GM19023 (cell line): Measurements from ENCODE around the gene CD300LG.
"Not testable (repeated sequence)": the region's sequence is repeated elsewhere in the genome, so short reads cannot be mapped to it uniquely, and the experiment has no call there.

ENCODE experiments used
- ATAC-seq: cut with Tn5 transposase; IDR thresholded peaks from one replicate; pipeline ENCODE4 v1.9.1; 2021; ENCODE audit warnings: mild to moderate bottlenecking, moderate library complexity; ENCODE audit not compliant: unreplicated experiment

The CD300LG gene

DNA sequence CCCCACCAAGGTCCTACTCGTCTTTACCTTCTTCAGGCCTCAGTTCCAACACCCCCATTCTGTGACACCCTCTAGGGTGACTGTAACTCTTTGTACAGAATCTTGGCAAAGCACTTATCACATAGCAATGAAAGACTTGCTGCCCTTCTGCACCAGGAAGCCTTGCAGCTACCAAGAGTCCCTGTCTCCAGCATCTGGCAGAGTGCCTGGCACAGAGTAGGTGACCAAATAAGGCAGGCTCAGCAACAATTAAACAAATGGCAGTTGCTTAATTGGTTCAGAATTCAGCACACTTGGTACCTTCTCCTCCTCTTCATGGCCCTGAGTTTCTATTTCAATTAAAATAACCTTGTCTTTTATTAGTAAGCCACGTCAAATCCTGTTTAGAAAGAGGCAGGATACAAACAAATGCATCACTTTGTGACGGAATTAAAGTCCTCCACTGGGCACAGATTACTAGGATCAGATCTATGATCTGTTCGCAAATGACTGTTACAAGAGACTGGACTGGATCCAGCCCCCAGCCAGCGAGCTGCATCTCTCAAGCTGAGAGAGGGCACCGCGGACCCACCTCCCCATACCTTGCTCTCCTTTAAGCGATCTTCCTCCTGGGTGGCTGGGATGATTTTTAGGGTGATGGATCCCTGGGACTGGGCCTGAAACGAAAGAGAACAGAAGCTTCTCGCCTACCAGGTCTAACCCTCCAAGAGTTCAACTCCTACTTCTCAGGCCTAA is 23.5 kb upstream of the CD300LG start:
- no peak for ATAC-seq

DNA sequence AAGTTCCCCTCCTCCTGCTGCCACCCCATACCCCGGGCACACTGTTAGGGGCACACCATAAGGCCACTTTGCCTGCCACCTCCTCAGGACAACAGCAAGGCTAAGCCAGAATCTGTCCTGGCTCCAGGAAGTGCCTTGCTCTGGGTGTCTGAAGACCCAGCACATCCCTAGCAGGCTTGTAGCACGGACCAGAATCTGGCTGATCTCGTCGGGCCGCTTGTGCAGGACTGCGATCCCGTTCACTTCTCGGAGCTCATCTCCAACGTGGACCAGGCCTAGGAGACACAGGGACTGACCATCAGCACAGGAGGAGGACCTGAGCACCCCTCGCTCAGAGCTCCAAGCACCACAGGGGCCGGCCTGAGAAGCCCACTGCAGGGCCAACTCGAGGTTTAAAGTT is 21.4 kb upstream of the CD300LG start:
- ATAC-seq: no peak

DNA sequence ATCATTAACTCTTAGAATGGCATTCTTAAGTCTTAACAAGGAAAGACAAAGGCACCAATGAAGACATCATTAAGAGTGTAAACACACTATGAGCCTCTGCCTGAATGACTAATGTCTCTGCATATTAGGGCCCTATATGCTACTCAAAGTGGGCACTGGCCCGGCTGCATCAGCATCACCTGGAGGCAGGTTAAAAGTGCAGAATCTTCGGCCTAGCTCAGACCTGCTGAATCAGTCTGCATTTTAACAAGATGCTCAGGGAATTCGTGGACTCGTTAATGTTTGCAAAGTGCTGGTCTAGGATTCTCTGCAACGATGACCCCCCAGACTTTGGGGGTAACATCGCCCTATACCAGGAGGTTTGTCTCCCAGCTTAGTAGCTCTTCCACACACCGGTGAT is 20.8 kb upstream of the CD300LG start:
- ATAC-seq: no peak

DNA sequence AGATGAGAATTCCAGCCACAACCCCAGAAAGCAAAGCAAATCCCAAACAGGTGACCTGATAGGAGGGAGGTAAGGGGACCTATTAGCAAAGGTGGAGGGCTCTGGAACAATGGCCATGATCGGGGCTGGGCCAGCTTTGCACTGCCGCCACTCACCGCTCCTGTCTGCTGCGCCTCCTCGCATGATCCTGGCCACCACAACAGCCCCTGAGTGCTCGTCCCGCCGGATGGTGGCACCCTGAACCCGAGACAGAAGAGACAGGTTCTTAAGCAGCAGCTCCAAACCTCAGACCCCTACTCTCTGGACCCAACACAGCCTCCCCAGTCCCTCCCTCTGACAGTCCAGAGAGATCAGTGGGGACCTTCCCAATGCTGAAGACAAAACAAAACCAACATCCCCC is 19.4 kb upstream of the CD300LG start:
- ATAC-seq: no peak

DNA sequence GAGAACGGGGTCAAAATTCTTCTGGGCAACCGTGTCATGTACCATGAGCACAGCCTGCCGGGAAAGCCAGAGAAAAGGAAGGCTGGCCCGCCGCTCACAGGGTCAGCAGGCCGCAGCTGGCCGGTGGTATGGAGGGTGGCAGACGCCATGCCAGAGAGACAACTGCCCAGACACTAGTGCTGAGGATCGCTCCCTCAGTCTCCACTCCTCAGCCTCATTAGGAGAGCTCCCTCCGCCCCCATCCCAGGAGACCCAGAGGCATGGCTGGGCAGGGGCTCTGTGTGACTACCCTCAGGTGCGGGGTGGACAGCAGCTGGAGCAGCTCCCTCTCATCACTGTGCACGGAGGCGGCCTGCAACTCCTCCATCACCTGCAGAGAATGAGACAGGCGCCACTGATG is 17.2 kb upstream of the CD300LG start:
- no peak for ATAC-seq

DNA sequence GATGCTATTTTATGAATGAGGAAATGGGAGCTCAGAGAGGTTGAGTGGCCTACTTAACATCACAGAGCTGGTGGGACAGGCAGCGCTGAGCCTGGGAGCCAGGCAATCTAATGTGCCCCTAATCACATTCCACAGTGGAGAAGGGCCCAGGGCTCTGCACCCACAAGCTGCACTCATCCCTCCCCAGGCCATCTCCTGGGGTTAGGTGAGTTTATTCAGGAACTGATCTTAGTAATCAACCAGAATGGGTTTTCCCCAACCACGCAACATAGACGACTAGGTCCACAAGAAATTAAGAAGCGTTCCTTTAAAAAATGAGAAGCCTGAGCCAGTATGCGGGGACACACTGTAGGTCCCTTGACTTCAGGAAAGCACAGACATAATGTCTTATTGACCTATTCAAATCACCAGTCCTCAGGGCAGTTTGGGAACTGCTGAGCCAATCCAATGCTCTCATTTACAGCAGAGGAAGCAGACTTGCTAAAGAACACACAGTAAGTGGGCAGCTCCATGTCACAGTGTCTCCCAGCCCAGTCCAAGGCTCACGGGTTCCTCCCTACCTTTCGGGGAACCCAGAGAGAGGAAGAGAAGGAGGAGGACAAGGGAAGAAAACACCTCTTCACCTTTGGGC is 16.4 kb upstream of the CD300LG start:
- no peak for ATAC-seq

DNA sequence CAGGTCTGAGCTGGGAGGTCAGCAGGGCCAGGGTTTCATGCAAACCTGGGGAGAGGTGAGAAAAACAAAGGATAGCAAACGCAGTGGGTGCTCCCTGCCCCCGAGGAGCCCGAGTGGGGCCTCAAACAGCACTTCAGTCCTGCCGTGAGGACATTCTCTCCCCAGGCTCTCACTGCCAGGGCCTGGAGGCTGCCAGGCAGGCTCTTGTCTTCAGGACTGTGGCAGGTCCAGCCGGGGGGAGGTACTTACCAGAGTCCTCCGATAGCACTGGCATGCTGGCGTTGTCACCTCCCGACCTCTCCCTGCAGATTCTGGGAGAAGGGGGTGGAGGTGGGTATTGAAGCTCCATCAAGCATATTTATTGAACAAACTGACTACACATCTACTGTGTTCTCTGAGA is 15.3 kb upstream of the CD300LG start:
- no peak for ATAC-seq

DNA sequence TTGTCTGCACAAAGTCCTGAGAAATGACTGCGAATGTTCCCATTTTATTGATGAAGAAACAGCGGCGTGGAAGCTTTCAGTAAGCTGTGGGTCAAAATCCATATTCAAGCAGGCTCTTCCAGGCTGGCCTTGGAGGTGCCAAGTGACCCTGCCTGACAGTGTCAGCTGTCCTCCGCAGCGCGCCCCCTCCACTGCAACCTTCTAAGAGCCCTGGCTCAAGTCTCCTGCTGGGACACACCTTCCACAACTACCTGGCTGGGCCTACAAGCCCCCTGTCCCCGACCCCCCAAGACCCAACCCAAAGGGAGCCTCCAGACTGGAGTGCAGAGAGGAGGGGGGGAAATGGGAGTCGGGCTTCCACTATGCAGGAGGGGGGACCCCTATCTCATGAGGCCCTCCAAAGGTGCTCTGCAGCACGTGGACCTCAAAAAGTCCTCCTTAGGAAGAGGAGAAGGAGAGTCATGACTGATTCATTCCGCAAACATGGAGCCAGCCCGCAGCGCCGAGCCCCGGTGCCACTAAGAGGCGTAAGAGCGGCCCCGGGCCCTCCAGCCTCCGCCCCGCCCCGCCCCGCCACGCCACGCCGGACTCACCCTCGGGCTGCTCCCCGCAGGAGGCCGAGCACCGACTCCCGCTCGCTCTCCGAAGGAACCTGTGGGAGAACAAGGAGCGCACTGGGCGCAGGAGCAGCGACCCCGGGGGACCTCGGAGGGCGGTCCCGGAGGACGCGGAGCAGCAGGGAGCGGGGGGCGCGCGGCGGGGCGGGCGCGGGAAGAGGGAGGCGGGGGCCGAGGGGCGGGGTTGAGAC is 14.6 kb upstream of the CD300LG start:
- ATAC-seq: no peak

DNA sequence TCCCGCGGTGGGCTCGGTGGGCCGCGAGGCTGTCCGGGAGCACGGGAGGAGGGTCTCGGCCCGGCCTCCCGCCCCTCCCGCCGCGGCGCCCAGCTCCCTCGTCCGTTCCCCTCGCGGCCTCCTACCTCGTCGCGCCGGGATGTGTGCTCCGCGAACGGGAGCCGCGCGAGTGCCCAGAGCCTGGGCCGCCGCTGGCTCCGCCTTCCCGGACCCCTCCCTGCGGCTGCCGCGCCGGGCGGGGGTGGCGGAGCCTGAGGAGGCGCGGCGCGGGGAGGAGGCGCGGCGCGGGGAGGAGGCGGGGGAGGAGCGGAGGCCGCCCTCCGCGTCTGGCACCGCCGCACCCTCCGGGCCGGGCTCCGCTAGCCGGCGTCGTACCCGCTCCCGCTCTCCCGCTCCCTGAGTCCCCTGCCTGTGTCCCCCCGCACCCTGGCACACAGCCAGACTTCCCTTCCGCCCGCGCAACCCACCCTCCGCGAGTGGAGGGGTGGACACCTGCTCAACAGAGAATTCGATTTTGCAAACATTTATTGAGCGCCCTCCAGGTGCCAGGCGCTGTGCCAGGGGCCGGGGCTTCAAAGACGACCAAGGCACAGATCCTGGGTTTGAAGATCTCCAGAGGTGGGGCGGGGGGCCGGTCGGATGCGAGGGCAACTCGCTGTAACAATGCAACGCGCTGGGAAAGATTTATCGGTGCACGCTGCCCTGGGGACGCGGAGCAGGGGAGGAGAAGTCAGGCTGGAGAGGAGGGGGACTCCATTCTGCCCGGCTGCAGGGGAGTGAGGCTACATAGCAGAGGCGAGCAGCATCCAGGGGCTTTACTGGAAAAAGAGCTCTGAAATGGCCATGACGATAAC is 13.8 kb upstream of the CD300LG start, which contains the start of gene MPP3:
MPP3 (minus strand) TSS at position 171 of the 854 bp plus-strand sequence. CDS start 1,240 bp downstream, outside the sequence.
- ATAC-seq: no peak

DNA sequence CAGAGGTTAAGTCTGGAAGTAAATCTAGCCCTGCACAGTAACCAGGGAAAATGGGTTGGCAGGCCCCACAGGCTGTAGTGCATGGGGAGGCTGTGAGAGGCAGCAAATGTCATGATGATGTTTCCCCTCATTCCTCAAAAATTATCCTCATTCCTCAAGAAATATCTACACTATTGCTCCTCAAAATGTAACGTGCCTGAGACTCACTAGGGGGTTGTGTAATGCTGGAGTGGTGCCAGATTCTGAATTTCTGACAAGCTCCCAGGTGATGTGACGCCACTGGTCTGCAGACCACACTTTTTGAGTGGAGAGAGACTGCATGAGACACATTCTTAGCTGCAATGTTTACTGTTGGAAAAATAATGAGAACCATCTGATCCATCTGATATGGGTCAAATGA is 12.9 kb upstream of the CD300LG start:
- ATAC-seq: no peak

DNA sequence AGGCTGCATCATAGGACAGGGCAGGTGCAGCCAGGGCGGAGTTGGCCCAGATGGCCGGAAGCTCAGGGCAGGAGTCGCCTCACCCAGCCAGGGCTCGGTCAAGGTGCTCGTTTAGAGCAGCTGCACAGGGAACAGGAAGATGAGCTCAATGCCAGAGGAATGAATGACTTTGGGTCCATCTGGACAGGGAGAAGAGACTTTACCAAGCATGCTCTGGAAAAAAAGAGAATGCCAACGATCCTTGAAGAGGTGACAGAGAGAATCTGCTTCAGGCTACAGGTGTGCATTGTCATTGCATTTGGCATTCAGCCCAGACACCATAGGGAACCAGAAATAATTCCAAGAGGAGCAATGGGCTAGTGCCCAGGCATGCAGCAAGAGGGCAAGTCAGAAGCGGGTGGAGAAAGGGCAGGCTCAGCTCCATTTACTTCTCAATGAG is 7.3 kb upstream of the CD300LG start:
- no peak for ATAC-seq

DNA sequence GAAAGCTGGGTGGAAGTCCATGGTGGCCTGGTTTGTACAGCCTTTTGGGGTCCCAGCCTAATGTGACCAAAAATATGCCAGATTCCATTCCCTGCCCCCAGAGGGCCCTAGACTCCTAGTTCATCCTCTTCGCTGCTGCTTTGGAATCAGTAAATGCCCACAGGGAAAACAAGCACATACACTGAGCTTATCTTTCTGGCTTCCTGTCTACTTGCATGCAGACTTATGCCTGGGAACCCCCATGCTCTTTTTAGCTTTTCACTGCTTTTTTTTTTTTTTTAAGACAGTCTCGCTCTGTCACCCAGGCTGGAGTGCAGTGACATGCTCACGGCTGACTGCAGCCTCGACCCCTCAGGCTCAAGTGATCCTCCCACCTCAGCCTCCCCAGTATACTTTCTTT is 6.2 kb upstream of the CD300LG start:
- no peak for ATAC-seq

DNA sequence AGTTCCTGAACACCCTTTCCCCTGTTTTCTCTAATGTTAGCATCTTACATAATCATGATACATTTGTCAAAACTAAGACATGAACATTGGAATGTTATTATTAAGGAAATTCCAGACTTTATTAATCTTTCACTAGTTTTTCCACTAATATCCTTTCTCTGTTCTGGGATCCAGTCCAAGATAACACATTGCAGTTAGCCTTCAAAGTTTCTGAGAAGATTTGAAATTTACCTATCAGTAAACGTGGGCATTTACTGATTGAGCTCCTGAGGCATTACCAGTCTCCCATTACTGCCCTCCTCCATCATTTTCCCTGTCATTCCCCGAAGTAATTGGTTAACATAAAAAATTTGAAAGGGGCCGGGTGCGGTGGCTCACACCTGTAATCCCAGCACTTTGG is 5.7 kb upstream of the CD300LG start:
- ATAC-seq: no peak

DNA sequence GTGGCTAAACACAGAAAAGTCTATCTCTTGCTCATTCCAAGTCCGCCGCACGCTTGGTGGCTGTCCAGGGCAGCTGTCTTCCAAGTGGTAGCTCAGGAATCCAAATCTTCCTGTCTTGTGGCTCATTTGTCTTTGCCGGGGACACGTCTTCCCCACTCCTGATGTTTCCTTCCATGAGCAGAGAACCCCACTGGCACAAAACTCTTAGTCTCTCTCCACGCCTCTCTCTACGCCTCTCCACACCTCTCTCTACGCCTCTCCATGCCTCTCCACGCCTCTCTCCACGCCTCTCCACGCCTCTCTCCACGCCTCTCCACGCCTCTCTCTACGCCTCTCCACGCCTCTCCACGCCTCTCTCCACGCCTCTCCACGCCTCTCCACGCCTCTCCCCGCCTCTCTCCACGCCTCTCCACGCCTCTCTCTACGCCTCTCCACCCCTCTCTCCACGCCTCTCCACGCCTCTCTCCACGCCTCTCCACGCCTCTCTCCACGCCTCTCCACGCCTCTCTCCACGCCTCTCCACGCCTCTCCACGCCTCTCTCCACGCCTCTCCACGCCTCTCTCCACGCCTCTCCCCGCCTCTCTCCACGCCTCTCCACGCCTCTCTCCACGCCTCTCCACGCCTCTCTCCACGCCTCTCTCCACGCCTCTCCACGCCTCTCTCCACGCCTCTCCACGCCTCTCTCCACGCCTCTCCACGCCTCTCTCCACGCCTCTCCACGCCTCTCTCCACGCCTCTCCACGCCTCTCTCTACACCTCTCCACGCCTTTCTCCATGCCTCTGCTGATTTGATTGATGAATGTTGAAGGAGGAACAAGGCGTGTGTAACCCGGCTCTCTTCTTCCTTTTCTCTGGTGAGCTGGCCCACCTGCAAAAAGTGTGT is 4.6 kb upstream of the CD300LG start:
- ATAC-seq: not testable (repeated sequence)

DNA sequence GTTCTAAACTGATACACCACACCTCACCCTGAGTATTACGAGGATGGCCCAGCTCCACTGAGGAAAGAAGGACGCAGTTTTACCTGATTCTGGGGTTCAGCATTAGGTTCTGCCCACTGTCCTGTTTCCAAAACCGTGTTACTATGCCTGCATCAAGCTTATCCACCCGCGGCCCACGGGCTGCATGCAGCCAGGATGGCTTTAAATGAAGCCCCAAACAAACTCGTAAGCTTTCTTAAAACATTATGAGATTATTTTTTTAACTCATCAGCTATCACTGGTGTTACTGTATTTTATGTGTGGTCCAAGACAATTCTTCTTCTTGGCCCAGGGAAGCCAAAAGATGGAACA is 4.0 kb upstream of the CD300LG start:
- ATAC-seq: no peak

DNA sequence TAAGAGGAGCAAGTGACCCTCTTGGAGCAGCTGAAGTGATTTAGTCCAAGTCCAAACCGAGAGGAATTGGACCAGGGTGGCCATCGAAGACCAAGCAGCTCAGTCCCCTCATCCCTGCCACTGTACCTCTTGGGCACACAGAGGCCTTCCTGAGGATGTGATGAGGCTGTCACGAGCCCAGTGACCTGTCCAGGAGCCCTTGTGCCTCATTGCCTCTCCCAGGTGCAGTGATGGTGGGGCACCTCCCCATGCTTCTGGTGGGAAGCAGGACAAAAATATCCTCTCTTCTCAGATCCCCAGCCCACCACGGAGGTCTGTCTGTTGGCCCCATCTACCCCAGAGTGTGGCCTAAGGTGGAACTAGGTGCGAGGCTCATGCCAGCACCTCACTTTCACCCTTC is 2.7 kb upstream of the CD300LG start:
- ATAC-seq: no peak

DNA sequence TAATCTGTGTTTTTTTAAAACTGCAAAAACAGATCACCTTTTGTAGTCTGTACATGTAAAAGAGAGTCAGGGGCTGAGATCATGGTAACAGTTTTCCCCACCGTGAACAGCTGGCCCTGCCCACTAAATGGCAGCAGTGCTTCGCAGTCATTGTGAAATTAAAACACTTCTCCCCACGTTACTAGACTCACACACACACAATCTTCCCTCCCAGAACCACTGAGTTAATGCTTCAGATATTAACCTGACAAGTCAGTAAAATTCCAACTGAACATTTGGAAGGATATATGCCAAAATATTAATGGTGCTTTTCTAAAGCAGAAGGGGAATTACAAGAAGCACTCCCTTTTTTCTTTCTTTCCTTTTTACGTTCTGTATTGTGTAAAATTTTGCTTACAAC is 1.2 kb upstream of the CD300LG start:
- no peak for ATAC-seq

DNA sequence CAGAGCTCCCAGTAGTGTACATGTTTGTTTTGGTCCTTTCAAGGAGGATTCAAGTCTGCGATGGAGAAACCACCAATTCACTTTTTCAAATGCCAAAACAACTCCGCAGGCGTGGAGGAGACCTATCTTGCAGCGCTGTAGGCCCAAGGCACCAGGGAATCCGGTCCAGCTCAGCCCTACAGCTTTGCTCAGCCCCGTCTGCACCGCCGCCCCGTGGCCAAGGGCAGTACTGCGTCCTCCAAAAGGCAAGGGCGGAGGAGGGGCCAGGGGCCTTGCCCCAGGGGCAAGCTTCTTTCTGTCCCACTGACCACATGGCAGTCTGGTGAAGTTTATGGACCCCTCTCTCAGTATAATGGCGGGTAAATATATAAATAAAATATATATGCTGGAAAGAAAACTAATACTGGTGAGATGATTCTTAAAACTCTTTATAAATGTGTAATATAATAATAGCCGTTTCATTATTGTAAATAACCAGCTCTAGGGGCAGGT is 709 bp upstream of the CD300LG start:
- no peak for ATAC-seq

DNA sequence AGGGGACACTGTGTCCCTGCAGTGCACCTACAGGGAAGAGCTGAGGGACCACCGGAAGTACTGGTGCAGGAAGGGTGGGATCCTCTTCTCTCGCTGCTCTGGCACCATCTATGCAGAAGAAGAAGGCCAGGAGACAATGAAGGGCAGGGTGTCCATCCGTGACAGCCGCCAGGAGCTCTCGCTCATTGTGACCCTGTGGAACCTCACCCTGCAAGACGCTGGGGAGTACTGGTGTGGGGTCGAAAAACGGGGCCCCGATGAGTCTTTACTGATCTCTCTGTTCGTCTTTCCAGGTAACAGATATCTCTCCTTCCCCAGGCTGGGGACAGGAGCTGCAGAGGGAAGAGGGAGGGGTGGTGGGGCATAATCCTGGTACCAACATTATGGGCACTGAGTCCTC is 1.6 kb downstream of the CD300LG start:
- ATAC-seq: no peak

DNA sequence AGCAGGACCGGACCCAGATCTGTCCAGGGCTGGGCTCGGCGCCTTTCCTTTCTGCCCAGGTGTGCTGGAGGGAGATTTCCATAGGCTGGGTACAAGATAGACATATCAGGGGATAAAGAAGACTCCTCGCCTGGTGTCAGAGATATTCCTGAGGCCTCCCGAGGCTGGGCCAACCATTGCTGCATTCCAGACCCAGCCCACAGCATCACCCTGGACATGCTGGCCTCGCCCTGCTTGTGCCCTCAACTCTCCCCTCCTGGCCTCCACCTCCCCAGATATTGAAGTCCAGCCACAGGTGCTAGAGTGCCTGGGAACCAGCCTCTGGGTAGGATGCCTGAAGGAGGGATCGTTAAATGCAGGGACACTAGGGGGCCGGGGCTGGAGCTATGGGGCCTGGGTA is 2.1 kb downstream of the CD300LG start:
- ATAC-seq: no peak
